Effector CD8-positive, alpha-beta T cell (primary cell): ENCODE data around the gene CXCR6.

Source experiments
- DNase-seq: peaks from one replicate; lab custom pipeline; 2025; lab: John Stamatoyannopoulos, UW
- total RNA-seq, 4 experiments: gene quantifications; one replicate each; lab custom pipeline; 2026; lab: John Stamatoyannopoulos, UW

The CXCR6 gene
- total RNA-seq, result 3.9 to 27.9 (median 17.3) reads per million in 4 experiments

GRCh38 chr3:45943207-45943846 is at the start of gene CXCR6:
TSS of gene CXCR6 (plus strand) at chr3:45943464. CDS start at chr3:45946482, 3,018 bp downstream.
- no peak for DNase-seq

- DNase-seq, result no peak
Observed at GRCh38 chr3:45894015-45894414, 49.2 kb upstream of the CXCR6 start.

GRCh38 chr3:45895686-45896468 is 47.4 kb upstream of the CXCR6 start:
- no peak for DNase-seq

DNA sequence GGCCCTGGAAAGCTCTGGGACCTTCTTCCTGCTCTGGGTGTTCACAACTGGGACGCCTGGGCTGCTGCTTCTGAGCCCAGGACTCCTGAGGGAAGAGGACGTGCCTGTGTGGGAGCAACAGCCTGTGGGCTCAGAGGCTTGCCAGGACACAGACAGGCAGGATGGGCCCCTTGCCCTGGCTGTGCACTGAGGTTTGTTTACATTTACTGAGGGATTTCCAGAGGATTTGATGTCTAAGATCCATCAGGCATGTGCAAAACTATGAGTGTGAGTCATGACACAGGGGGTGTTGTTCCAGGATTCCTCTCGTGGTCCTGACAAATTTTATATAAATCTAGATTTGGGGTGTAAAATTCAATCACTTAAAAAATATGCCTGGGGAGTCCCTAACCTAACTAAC is 46.3 kb upstream of the CXCR6 start:
- no peak for DNase-seq

DNA sequence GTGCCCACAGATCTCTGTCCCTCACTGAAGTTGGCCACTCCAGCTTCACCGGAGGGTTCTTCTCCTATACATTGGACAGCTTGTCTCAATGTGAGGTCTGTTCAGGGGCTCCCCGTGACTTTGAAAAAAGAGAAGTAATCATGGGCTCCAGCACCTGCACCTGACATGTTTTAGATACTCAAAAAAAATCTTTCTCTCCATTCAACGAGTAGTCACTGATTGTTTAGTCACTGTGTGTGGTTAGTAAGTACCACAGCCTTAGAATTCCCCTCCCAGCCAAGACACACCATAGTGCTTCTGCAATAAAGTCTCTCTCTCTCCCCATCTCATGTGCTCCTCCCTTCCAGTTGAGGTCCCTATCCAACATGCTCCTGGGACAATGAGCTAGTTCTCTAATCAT is 38.3 kb upstream of the CXCR6 start:
- no peak for DNase-seq

DNA sequence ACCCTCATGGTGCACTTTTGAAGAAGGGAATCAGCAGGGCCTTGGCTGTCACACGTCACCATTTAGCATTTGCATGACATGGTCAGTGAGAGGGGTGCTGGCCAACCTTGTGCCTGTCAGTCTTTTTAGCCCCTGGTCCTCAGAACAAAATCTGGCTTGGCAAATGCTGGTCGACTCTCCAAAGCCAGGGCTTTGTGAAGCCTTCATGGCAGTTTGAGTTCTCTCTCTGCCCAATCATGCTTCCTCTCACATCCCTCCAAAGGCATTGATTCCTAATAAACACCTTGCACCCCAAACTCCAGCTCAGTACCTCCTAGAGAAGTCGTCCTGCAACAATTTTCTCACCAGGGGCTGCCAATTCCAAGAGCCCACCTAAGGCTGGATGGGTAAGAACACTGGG is 37.5 kb upstream of the CXCR6 start:
- DNase-seq, result no peak

GRCh38 chr3:45906681-45907407 is 36.4 kb upstream of the CXCR6 start:
- no peak for DNase-seq

DNA sequence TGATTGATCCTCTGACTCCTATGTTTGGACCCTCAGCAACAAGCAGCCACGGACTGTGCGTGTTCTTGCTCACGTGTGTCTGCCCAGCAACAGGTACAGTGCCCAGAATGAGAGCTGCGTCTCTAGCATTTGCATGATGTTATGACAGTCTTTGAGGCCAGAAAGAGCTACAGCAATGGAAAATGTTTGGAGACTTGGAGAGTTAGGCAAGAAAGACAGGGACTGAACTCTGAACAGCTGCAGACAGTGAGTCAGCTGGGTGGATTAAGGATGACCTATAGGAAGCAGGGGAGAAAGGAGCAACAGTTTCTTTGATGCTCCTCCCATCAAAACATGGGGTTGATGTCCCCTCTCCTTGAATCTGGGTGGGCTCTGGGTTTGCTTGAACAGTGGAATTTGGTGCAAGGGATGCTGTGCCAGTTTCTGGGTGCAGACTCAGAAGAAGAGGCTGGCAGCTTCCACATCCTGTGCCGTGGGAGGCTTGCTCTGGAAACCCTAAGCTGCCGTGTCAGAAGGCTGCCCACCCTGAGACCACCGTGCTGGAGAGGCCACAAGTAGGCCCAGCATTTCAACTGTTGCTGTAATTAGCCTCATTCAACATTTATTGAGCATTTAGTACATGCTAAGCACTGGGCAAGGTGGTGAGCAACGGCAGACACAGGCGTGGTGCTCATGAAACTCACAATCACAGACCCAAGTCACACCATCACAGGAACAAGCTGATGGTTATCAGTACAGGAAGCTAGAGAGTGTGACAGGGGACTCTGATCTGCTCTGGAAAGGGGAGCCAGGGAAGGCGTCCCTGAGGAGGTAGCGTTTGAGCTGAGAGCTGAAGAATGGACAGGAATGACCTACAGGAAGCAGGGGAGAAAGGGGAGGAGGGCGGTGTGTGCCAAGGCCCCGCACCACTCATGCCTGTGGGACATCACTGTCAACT is 35.2 kb upstream of the CXCR6 start:
- no peak for DNase-seq

DNA sequence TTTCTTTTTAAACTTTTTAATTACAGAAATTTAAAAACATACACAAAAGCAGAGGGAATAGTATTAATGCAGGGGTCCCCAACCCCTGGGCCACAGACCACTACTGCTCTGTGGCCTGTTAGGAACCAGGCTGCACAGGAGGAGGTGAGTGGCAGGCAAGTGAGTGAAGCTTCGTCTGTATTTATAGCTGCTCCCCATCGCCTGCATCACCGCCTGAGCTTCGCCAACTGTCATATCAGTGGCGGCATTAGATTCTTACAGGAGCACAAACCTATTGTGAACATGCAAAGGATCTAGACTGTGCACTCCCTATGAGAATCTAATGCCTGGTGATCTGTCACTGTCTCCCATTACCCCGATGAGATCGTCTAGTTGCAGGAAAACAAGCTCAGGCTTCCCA is 34.5 kb upstream of the CXCR6 start:
- no peak for DNase-seq

GRCh38 chr3:45909542-45909941 is 33.7 kb upstream of the CXCR6 start:
- no peak for DNase-seq

DNA sequence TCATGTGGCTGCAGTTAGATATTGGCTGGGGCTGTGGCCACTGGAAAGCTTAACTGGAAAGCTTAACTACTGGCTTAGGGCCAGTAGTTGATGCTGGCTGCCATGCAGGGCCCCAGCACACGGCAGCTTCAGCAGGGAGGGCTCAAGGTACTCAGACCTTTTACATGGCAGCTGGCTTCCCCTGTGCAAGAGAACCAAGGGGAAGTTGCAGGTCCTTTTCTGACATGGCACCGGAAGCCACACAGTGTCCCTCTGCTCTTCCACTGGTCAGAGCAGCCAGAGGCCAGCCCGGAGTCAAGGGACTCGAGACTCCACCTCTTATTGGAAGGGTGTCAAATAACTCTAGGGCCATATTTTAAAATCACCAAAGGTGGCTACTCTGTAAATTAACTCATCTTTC is 32.4 kb upstream of the CXCR6 start:
- DNase-seq, result no peak

DNA sequence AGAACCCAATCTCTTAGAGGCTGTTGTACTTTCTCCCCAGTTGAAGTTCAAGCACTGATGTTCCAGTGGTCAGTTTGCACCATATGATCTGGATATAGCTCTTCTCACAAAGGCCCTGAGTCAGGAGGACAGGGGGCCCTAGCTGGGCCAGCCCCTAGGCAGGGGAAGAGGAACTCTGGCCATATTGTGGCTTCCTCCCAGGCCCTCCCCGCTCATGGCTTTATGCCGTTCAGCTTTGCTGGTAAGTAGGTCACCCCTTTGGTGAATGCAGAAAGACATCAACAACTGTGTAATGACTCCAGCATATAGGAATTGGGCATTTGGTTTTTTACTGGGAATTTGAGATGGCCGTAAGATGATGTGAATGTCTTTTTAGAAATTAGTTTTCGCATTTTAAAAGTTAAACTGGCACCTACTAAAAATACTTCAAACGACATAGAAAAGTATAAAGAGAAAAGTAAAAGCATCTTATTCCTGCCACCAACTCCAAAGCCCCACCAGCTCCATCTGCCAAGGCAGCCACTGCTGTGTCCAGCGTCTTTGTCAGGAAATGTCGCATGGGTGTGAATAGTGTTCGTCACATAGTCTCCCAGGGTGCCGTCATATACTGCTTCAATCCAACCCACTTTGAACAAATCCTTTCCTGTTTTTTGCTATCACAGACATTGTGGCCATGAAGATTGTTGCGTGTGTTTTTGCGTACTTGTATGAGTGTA is 31.6 kb upstream of the CXCR6 start:
- no peak for DNase-seq

GRCh38 chr3:45912435-45912834 is 30.8 kb upstream of the CXCR6 start:
- no peak for DNase-seq

- no peak for DNase-seq
Observed at GRCh38 chr3:45914362-45915058, 28.8 kb upstream of the CXCR6 start.

GRCh38 chr3:45915059-45915439 is 28.2 kb upstream of the CXCR6 start:
- no peak for DNase-seq

DNA sequence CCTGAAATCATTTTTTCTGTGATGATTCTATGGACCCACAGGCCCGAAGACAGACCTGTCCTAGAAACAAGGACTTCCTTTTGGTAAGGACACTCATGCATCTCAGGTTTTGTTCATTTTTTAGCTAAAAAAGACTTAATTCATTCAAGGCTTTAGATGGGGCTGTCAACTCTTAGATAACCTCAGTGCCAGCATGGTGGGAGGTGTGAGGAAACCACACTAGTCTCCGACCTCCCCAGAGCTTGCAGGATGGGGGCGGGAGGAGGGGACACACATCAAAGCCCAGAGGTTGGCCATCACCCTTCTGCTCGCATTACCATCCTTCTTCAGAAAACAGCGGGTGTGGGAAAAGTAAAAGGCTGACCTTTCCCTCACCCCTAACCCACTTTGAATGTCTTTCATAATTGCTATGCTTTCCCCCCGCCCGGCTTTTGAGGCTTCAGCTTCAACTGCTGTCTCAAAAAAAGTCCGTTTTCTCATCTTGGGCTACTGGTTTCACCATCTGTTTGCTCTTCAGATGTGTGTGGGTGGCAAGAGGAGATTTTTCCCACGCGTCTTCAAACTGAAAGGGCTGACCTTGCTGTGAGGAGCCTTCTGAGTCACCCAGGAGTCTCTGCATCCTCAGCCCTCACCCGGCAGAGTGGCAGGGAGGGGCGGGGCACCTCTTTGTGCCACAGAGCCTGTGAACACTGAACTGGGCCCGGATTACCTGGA is 27.6 kb upstream of the CXCR6 start:
- peak; percentile 10 for DNase-seq

GRCh38 chr3:45917146-45917898 is 25.9 kb upstream of the CXCR6 start:
- no peak for DNase-seq

- no peak for DNase-seq
Observed at GRCh38 chr3:45921158-45922038, 21.9 kb upstream of the CXCR6 start.
